Measurements from ENCODE around the gene NIT1. TPM values are rescaled to one million over a fixed set of nuclear protein-coding genes. Genes with fewer than 3 reads are reported as not detected.

Gene NIT1
- polyA plus RNA-seq, 1 experiment = 19.2 TPM

DNA sequence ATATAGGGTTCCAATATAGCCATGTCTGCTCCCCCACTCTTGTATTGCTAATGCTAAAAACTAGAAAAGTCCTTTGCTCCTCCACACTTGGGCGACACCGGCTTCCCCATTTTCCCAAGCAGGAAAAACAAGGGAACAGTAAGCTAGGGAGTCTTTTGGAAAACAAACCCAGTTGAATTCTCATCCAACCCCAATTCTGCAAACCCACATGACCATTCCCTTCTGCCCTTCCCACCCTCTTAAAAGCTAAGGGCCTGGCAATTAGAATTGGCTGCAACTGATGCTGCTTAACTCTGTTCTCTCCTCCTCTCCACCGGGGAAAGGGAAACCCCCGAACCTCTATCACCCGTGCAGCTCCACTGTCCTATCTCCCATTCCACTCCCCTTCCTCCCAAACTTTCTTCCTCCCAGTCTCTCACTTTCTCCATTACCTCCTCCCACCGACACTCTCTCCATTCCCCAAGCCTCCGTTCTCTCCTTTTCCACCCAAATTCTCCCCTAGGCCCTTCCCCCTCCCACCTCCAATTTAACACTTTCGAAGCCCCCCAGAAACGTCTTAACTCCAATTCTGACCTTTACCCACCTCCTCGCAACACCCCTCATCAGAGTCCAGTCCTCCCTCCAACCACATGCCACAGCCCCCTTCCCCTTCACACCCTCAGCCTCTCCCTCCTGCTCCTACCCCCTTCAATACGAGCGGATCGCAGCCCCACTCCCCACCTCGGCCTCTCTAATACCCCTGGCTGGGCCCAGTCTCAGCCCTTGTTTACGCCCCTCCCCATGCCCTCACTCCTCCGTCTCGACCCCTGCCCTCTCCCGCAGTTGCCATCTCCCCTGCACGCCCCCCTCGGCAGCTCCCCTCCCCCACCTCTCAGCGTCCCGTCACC is 13.9 kb downstream of the NIT1 start:
- ChIA-PET CTCF (interaction anchor here (1.0 to 1.7 kb wide), 3 partner anchors 34 to 134 kb away, joined by 3 to 7 read pairs (median 4); partner anchors contain the start of gene PPOX), POLR2A (interaction anchor here (1.0 to 2.1 kb wide), 5 partner anchors 14 to 86 kb away, joined by 4 to 20 read pairs (median 4); partner anchors contain the start of genes KLHDC9, NIT1, PFDN2 and PPOX)

GRCh38 chr1:161132410-161133219 is 14.7 kb downstream of the NIT1 start, which contains the start of gene DEDD:
Gene DEDD, minus strand, starts transcription at chr1:161132667. Its CDS starts 8,205 bp downstream, at chr1:161124462.
- H3K4me3 ChIP-seq (ENCODE audit: low read depth, low read length) = peak within 1 kb of the TSS; percentile 97
- no peaks in the 10 kb centered on the region for H3K9me3 ChIP-seq (ENCODE audit: control insufficient read depth, insufficient read depth, low read length)
- 0 out of 2 replicates have a peak, but pooled peaks have one; percentile 8 for TF ChIP-seq CTCF (IDR thresholded peaks at IDR 0.05; ENCODE audit: low read depth, low read length)
- H3K27me3 ChIP-seq (ENCODE audit: control insufficient read depth, insufficient read depth, low read length) = no peaks in the 10 kb centered on the region
- H3K27ac ChIP-seq (ENCODE audit: low read depth, low read length) = peak within 1 kb of the TSS; percentile 93
- ChIA-PET CTCF (interaction anchor here (1.0 to 1.7 kb wide), 2 partner anchors 33 to 135 kb away, joined by 3 to 7 read pairs; partner anchors contain the start of gene PPOX), POLR2A (interaction anchor here (1.0 to 2.1 kb wide), 6 partner anchors 15 to 87 kb away, joined by 4 to 20 read pairs (median 5); partner anchors contain the start of genes KLHDC9, NIT1, PFDN2 and PPOX)
- DNase-seq (ENCODE audit: low read depth, low spot score) = peak; percentile 89

More for the DNA sequence above, 13.9 kb downstream of the NIT1 start:
- no peak for TF ChIP-seq CTCF (IDR thresholded peaks at IDR 0.05; ENCODE audit: low read depth, low read length)
- peak overlapping the region; percentile 42 for H3K27ac ChIP-seq (ENCODE audit: low read depth, low read length)
- no peaks in the 10 kb centered on the region for H3K27me3 ChIP-seq (ENCODE audit: control insufficient read depth, insufficient read depth, low read length)
- H3K4me3 ChIP-seq (ENCODE audit: low read depth, low read length) = peak overlapping the region; percentile 97
- no peaks in the 10 kb centered on the region for H3K9me3 ChIP-seq (ENCODE audit: control insufficient read depth, insufficient read depth, low read length)
- no peak for DNase-seq (ENCODE audit: low read depth, low spot score)

- no peak for TF ChIP-seq CTCF (IDR thresholded peaks at IDR 0.05; ENCODE audit: low read depth, low read length)
- POLR2A ChIA-PET = interaction anchor here (1.0 to 2.1 kb wide), 6 partner anchors 16 to 87 kb away, joined by 4 to 20 read pairs (median 5); partner anchors contain the start of genes KLHDC9, NIT1, PFDN2 and PPOX
- CTCF ChIA-PET = interaction anchor here (1.0 to 1.7 kb wide), 2 partner anchors 33 to 136 kb away, joined by 3 to 7 read pairs; partner anchors contain the start of gene PPOX
- DNase-seq (ENCODE audit: low read depth, low spot score) = no peak
- no peaks in the 10 kb centered on the region for H3K27me3 ChIP-seq (ENCODE audit: control insufficient read depth, insufficient read depth, low read length)
- peak overlapping the region; percentile 93 for H3K27ac ChIP-seq (ENCODE audit: low read depth, low read length)
- peak overlapping the region; percentile 97 for H3K4me3 ChIP-seq (ENCODE audit: low read depth, low read length)
- no peaks in the 10 kb centered on the region for H3K9me3 ChIP-seq (ENCODE audit: control insufficient read depth, insufficient read depth, low read length)
These were observed 15.4 kb downstream of the NIT1 start for GRCh38 chr1:161133220-161133740.

- Histone ChIP-seq H3K27me3 (ENCODE audit: control insufficient read depth, insufficient read depth, low read length) (no peaks in the 10 kb centered on the region), H3K27ac (ENCODE audit: low read depth, low read length) (no peak overlapping the region), H3K9me3 (ENCODE audit: control insufficient read depth, insufficient read depth, low read length) (no peaks in the 10 kb centered on the region), H3K4me3 (ENCODE audit: low read depth, low read length) (no peak overlapping the region)
- ChIA-PET CTCF (interaction anchor here (0.7 to 5.7 kb wide), 9 partner anchors 15 to 302 kb away, joined by 3 to 87 read pairs (median 5); partner anchors contain the start of gene KLHDC9), POLR2A (interaction anchor here (0.7 kb wide), 2 partner anchors 16 to 20 kb away, joined by 3 to 4 read pairs; partner anchors contain the start of genes NIT1, PFDN2 and UFC1)
- no peak for TF ChIP-seq CTCF (IDR thresholded peaks at IDR 0.05; ENCODE audit: low read depth, low read length)
- DNase-seq (ENCODE audit: low read depth, low spot score) = no peak
These were observed 20.0 kb downstream of the NIT1 start for GRCh38 chr1:161137881-161138280.
